Lung (tissue), 12 donors: ENCODE measurements around the gene SIRT4. TPM values are rescaled to one million over a fixed set of nuclear protein-coding genes. Genes with fewer than 3 reads are reported as not detected.

Experiments
- ATAC-seq: fragments of 200-7000 bp; cut with Tn5 transposase; one replicate; pipeline ENCODE4 v1.9.1; 2020; ENCODE audit warnings: moderate number of reproducible peaks; ENCODE audit not compliant: insufficient read depth, low FRiP score
- DNase-seq, 3 donors: peaks; one replicate each; pipeline ENCODE4 v3.0.0-alpha.2; 2013 to 2017
- H3K27ac ChIP-seq, 2 donors: one replicate each; pipeline ENCODE4 v1.5.1; 2013; ENCODE audit warnings: mild to moderate bottlenecking in 2 of 2, moderate library complexity in 2 of 2, control low read depth in 1 of 2, inconsistent platforms in 1 of 2, low read depth in 1 of 2, low read length in 1 of 2
- H3K27me3 ChIP-seq, 3 donors: one replicate each; pipeline ENCODE4 v1.5.1; 2013; ENCODE audit warnings: low read length in 2 of 3; ENCODE audit not compliant: control insufficient read depth in 3 of 3, insufficient read depth in 3 of 3
- H3K36me3 ChIP-seq, 4 donors: one replicate each; pipeline ENCODE4 v1.5.1; 2013; ENCODE audit warnings: low read length in 4 of 4, mild to moderate bottlenecking in 1 of 4, moderate library complexity in 1 of 4; ENCODE audit not compliant: control insufficient read depth in 4 of 4, insufficient read depth in 4 of 4
- H3K4me1 ChIP-seq, 5 donors: one replicate each; pipeline ENCODE4 v1.5.1; 2013; ENCODE audit warnings: low read length in 5 of 5, mild to moderate bottlenecking in 2 of 5, moderate library complexity in 1 of 5; ENCODE audit not compliant: control insufficient read depth in 5 of 5, insufficient read depth in 5 of 5
- H3K4me3 ChIP-seq: one replicate; pipeline ENCODE4 v1.5.1; 2013; ENCODE audit warnings: mild to moderate bottlenecking, control low read depth, moderate library complexity
- H3K9ac ChIP-seq, 2 donors: one replicate each; pipeline ENCODE4 v1.5.1; 2013; ENCODE audit warnings: low read length in 2 of 2, control low read depth in 1 of 2; ENCODE audit not compliant: insufficient read depth in 1 of 2
- H3K9me3 ChIP-seq, 4 donors: one replicate each; pipeline ENCODE4 v1.5.1; 2013; ENCODE audit warnings: low read length in 3 of 4, mild to moderate bottlenecking in 1 of 4, moderate library complexity in 1 of 4; ENCODE audit not compliant: control insufficient read depth in 4 of 4, insufficient read depth in 3 of 4
- CTCF ChIP-seq: IDR thresholded peaks from 2 replicates; pipeline ENCODE4 v1.5.1; 2012; ENCODE audit warnings: mild to moderate bottlenecking; ENCODE audit errors: control extremely low read depth, extremely low read depth
- WGBS, 2 donors: extraction: QIAGEN DNeasy Blood & Tissue Kit; methylation state at CpG; one replicate each; pipeline ENCODE4 v1.1.7; 2013; 5-methylcytosine and 5-hydroxymethylcytosine counted together
- polyA plus RNA-seq, 2 donors: library from polyadenylated mRNA; stranded (reverse); fragments of 200-250 nt; gene quantifications; one replicate each; pipeline ENCODE4 v1.2.1, GENCODE V29; 2013
- total RNA-seq, 2 donors: library from RNA; depleted of rRNA in 1 of 2; stranded (reverse); fragments of >200 nt in 1 of 2; gene quantifications; one replicate each; pipeline ENCODE4 v1.2.1, GENCODE V29; 2014 to 2021
- donor health status: control.
- donor health status: control.
- donor health status: Bipolar disorder and iron deficiency.
- donor health status: healthy.
- donor health status: DM: yes; HTN: yes; CAD: no.

SIRT4 gene
- total and polyA plus RNA-seq, 4 donors = 0.95 to 5.9 (median 1.7) TPM

DNA sequence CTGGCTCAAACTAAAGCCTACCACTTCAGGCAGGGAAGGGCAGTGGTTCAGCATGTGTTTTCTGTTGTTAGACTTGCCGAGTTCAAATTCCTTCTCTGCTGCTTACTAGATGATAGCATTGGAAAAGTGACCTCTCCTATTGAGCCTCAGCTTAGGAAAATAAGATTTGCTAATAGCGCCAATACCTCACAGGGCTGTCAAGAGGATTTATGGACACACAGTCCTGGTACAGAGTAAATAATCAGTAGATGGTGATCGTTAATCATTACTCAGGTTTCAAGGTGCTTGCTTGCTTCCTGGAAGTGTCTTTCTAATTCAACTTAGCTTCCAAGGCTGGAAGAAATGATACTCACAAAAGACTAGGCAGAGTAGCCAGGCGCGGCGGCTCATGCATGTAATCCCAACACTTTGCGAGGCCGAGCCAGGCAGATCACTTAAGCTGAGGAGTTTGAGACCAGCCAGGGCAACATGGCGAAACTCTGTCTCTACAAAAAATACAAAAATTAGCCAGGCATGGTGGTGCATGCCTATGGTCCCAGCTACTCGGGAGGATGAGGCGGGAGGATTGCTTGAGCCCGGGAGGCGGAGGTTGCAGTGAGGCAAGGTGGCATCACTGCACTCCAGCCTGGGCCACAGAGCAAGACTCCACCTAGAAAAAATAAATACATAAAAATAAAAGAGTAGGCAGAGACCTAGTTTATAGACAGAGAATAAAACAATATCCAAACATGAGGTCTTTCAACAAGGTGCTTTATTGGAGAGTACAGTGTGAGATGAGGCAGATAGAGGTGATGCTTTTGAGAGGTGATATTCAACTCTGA lies 19.5 kb downstream of the SIRT4 start:
- no peak overlapping the region for H3K4me3 ChIP-seq
- DNase-seq (peak in 2 of 3 donors; percentile 14 to 43), ATAC-seq (no peak)

GRCh38 chr12:120323772-120324171 lies 21.7 kb downstream of the SIRT4 start:
- no peak for ATAC-seq
- WGBS, 2 donors = 96 to 97% methylated on average over 2 of the region's 2 CpGs
- Histone ChIP-seq H3K9me3 (no peaks in the 10 kb centered on the region), H3K36me3 (no peaks in the 10 kb centered on the region), H3K4me3 (no peak overlapping the region), H3K4me1 (peaks cover 0 to 4% (median 0%) of the 10 kb centered on the region in 5 donors), H3K27ac (no peak overlapping the region), H3K9ac (no peak overlapping the region), H3K27me3 (no peaks in the 10 kb centered on the region)
- DNase-seq = no peak
- no peak for TF ChIP-seq CTCF

More for the DNA sequence above, 19.5 kb downstream of the SIRT4 start:
- WGBS, 2 donors = 66 to 83% methylated on average over 13 of the region's 13 CpGs
- no peaks in the 10 kb centered on the region for H3K9me3 ChIP-seq
- H3K9ac ChIP-seq = no peak overlapping the region
- no peak for TF ChIP-seq CTCF
- no peaks in the 10 kb centered on the region for H3K36me3 ChIP-seq
- peaks cover 0 to 13% (median 4%) of the 10 kb centered on the region in 5 donors for H3K4me1 ChIP-seq
- peak overlapping the region in 1 of 2 donors; percentile 55 for H3K27ac ChIP-seq
- H3K27me3 ChIP-seq = no peaks in the 10 kb centered on the region

DNA sequence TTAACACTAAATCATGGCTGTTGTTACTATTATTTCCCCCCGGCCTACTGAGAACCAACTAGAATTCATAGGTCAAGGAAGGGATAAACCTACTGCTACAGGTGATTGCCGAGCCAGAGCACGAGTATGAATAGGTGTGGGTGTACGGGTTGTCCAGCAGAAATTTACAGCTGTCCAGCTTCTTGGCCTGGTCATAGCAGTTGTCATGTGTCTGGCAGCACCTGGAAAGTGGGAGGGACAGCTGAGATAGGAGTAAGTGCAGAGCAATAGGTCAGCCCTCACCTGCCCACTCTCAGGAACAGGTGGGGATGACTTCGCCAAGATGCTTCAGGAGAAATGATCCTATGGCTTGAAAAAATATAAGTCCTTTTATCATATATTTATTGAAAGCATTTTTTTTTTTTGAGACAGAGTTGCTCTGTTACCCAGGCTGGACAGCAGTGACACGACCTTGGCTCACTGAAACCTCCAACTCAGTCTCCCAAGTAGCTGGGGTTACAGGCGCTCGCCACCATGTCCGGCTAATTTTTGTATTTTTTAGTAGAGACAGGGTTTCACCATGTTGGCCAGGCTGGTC lies 22.8 kb downstream of the SIRT4 start:
- H3K36me3 ChIP-seq = no peaks in the 10 kb centered on the region
- no peak overlapping the region for H3K9ac ChIP-seq
- H3K27me3 ChIP-seq = no peaks in the 10 kb centered on the region
- ATAC-seq (no peak), DNase-seq (no peak)
- H3K27ac ChIP-seq = no peak overlapping the region
- no peaks in the 10 kb centered on the region for H3K9me3 ChIP-seq
- WGBS, 2 donors = 63 to 81% methylated on average over 9 of the region's 9 CpGs
- H3K4me1 ChIP-seq = peaks cover 0 to 4% (median 0%) of the 10 kb centered on the region in 5 donors
- TF ChIP-seq CTCF = no peak
- H3K4me3 ChIP-seq = no peak overlapping the region
